SU-DHL-6 (cell line): ENCODE results near the gene MAP2K2.

Source experiments
- H2AFZ ChIP-seq: fragments of 200-600 bp; sonication (generic); 2 replicates; pipeline ENCODE4 v1.6.1; 2014; ENCODE audit warnings: low read depth, mild to moderate bottlenecking, moderate library complexity, mixed read lengths, antibody characterized with exemption, low read length; ENCODE audit not compliant: severe bottlenecking
- H3F3A ChIP-seq: fragments of 200-600 bp; shearing (Covaris generic); 2 replicates; pipeline ENCODE4 v1.6.0; 2016; ENCODE audit warnings: antibody characterized with exemption, mild to moderate bottlenecking; ENCODE audit not compliant: insufficient read depth
- H3K27ac ChIP-seq: fragments of 200-600 bp; sonication (generic); 2 replicates; pipeline ENCODE4 v1.5.1; 2016; ENCODE audit warnings: low read depth, mild to moderate bottlenecking, low read length, moderate library complexity, mixed read lengths
- H3K27me3 ChIP-seq: fragments of 200-600 bp; sonication (generic), shearing (Covaris generic); 2 replicates; pipeline ENCODE4 v1.6.0; 2014; ENCODE audit warnings: mild to moderate bottlenecking, low read length
- H3K36me3 ChIP-seq: fragments of 200-600 bp; sonication (generic); 2 replicates; pipeline ENCODE4 v1.6.1; 2014; ENCODE audit warnings: mild to moderate bottlenecking, low read length, mixed read lengths
- H3K4me2 ChIP-seq: fragments of 300-600, 200-600 bp; shearing (Covaris generic), sonication (generic); 2 replicates; pipeline ENCODE4 v1.6.0; 2014; ENCODE audit warnings: low read length, low read depth, mild to moderate bottlenecking; ENCODE audit not compliant: poor library complexity, severe bottlenecking
- H3K4me3 ChIP-seq: fragments of 200-600 bp; sonication (generic); 2 replicates; pipeline ENCODE4 v1.5.1; 2014; ENCODE audit warnings: antibody characterized with exemption, low read length, mild to moderate bottlenecking, mixed read lengths; ENCODE audit not compliant: insufficient read depth, poor library complexity, severe bottlenecking
- H3K79me2 ChIP-seq: fragments of 200-600 bp; sonication (generic); 2 replicates; pipeline ENCODE4 v1.6.1; 2014; ENCODE audit warnings: mild to moderate bottlenecking, low read length, moderate library complexity; ENCODE audit not compliant: insufficient read depth
- H3K9ac ChIP-seq: fragments of 200-600 bp; sonication (generic); 2 replicates; pipeline ENCODE4 v1.7.0; 2014; ENCODE audit warnings: mild to moderate bottlenecking, low read length
- H3K9me2 ChIP-seq: fragments of 200-600 bp; sonication (generic); replicated peaks from 2 replicates; pipeline ENCODE4 v1.6.1; 2014; ENCODE audit warnings: low read length; ENCODE audit not compliant: insufficient read depth
- H3K9me3 ChIP-seq: fragments of 200-600 bp; sonication (generic); 2 replicates; pipeline ENCODE4 v1.6.1; 2014; ENCODE audit warnings: low read length, mixed read lengths; ENCODE audit not compliant: insufficient read depth
- H4K20me1 ChIP-seq: fragments of 200-600 bp; sonication (generic); 2 replicates; pipeline ENCODE4 v1.6.1; 2014; ENCODE audit warnings: low read depth, mild to moderate bottlenecking, antibody characterized with exemption, low read length, moderate library complexity, mixed read lengths
- EZH2phosphoT487 ChIP-seq: fragments of 200-600 bp; sonication (generic), shearing (Covaris generic); conservative IDR thresholded peaks from 2 replicates; pipeline ENCODE4 v1.6.1; 2018; ENCODE audit warnings: mild to moderate bottlenecking, antibody characterized with exemption, low read length, moderate library complexity, mixed read lengths
- TF ChIP-seq, protein P1 (sequence below): fragments of 200-600 bp; sonication (generic); IDR thresholded peaks from one replicate; pipeline ENCODE4 v1.5.1; 2017; ENCODE audit warnings: antibody characterized with exemption, mild to moderate bottlenecking, low read length, moderate library complexity; ENCODE audit not compliant: insufficient read depth, poor library complexity, severe bottlenecking

MAP2K2 gene

DNA sequence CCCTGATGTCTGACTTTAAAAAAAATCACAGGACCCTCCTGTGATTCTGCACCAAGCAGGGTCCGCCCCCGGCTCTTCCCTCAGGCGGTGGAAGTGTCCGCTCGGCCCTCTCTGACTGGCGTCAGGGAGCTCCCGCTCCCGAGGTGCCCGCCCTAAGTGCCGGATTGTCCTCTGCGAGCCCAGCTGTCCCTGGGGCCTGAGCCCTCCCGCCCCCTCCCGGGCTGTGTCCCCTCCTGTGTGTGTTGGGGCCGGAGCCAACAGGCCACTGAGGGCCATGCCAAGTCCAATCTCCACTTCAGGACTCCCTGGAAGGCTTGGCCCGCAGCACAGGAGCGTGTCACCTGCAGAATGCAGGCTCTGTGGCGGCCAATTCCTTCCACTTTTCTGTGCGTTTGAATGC is 25.4 kb downstream of the MAP2K2 start:
- no peaks in the 10 kb centered on the region for H3K36me3 ChIP-seq

DNA sequence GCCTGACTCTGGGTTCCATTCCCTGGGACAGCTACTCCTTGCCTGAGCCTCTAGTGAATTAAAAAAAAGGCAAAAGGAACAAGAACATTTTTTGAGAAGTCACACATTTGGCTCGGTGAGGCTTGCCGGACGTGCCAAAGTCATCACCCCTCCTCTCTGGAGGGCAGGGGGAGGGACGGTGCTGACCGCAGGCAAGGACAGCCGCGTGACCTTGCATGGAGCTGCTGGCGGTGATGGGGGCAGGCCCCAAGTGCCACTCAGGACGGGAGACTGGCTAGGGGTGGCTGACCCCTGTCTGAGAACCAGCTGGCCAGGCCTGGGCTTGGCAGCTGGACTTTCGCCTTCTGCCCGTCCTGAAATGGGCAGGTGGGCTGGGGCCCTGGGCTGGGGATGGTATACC is 26.4 kb downstream of the MAP2K2 start:
- Histone ChIP-seq H2AFZ (no peak overlapping the region), H3K27ac (no peak overlapping the region), H3K4me3 (no peak overlapping the region), H3K9me3 (no peaks in the 10 kb centered on the region), H4K20me1 (no peaks in the 10 kb centered on the region), H3K27me3 (no peaks in the 10 kb centered on the region), H3K4me2 (no peak overlapping the region), H3K9ac (no peak overlapping the region), H3K36me3 (no peaks in the 10 kb centered on the region), H3F3A (no peaks in the 10 kb centered on the region), H3K9me2 (no peaks in the 10 kb centered on the region), H3K79me2 (no peaks in the 10 kb centered on the region)
- TF ChIP-seq, protein P1, sequence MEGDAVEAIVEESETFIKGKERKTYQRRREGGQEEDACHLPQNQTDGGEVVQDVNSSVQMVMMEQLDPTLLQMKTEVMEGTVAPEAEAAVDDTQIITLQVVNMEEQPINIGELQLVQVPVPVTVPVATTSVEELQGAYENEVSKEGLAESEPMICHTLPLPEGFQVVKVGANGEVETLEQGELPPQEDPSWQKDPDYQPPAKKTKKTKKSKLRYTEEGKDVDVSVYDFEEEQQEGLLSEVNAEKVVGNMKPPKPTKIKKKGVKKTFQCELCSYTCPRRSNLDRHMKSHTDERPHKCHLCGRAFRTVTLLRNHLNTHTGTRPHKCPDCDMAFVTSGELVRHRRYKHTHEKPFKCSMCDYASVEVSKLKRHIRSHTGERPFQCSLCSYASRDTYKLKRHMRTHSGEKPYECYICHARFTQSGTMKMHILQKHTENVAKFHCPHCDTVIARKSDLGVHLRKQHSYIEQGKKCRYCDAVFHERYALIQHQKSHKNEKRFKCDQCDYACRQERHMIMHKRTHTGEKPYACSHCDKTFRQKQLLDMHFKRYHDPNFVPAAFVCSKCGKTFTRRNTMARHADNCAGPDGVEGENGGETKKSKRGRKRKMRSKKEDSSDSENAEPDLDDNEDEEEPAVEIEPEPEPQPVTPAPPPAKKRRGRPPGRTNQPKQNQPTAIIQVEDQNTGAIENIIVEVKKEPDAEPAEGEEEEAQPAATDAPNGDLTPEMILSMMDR: no peak
- TF ChIP-seq EZH2phosphoT487: no peak

More for the DNA sequence above, 25.4 kb downstream of the MAP2K2 start:
- Histone ChIP-seq H3K4me2 (no peak overlapping the region), H3K9ac (no peak overlapping the region), H3K9me3 (no peaks in the 10 kb centered on the region), H3K9me2 (no peaks in the 10 kb centered on the region), H3K27ac (no peak overlapping the region), H3F3A (no peaks in the 10 kb centered on the region), H3K79me2 (no peaks in the 10 kb centered on the region), H2AFZ (no peak overlapping the region), H3K27me3 (no peaks in the 10 kb centered on the region), H3K4me3 (no peak overlapping the region), H4K20me1 (no peaks in the 10 kb centered on the region)
- TF ChIP-seq EZH2phosphoT487: no peak
- TF ChIP-seq, protein P1: no peak

DNA sequence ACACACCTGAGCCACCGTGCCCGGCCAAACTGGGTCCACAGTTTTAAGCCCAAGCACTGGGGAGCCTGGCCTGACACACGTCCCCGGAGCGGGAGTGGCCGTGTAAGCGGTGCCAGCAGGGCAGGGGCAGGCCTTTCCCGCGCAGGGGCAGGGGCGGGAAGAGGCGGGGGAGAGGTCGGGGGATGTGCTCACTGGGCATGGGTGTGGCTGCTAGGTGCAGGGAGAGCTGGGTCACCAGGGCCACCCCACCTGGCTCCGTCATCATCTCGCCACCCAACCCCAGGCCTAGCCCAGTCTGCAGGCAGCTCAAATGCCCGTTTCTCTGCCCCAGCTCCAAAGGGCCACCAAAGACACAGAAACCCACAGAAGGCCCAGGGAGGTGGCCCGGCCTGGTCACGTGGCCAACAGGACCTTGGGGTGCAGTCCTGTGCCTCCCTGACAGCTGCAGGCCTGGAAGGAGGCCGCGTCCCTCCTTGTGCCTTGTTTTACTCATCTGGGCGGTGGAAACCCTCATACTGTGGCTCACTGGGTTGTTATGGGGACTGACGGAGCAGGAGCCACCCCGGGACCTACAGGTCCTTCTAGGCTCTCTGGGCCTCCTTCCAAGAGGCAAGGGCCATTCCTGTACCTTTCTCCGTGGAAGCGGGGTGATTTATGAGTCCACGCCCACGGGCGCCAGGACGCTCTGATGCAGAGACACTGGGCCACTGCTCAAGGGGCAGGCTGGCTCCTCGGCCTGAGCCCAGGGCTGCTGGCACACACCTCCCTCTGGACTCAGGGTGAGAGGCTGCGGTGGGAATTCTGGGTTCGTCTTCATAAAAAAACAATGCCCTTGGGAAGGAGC is 27.7 kb downstream of the MAP2K2 start:
- H3K9me3 ChIP-seq: no peaks in the 10 kb centered on the region
- H3K9ac ChIP-seq: no peak overlapping the region
- TF ChIP-seq, protein P1: no peak
- TF ChIP-seq EZH2phosphoT487: no peak
- H3F3A ChIP-seq: no peaks in the 10 kb centered on the region
- no peaks in the 10 kb centered on the region for H3K27me3 ChIP-seq
- no peaks in the 10 kb centered on the region for H3K79me2 ChIP-seq
- no peak overlapping the region for H3K27ac ChIP-seq
- H3K9me2 ChIP-seq: no peaks in the 10 kb centered on the region
- H3K36me3 ChIP-seq: no peaks in the 10 kb centered on the region
- H3K4me3 ChIP-seq: no peak overlapping the region
- H4K20me1 ChIP-seq: no peaks in the 10 kb centered on the region
- H3K4me2 ChIP-seq: no peak overlapping the region
- H2AFZ ChIP-seq: no peak overlapping the region
